Measurements from ENCODE around the gene LTO1.

The LTO1 gene

GRCh38 chr11:69654660-69655478 is 20.3 kb downstream of the LTO1 start:
- no peak overlapping the region for H3K4me3 ChIP-seq (ENCODE audit: low read depth, low read length)
- no peak for TF ChIP-seq CTCF (IDR thresholded peaks at IDR 0.05; ENCODE audit: low read depth, low read length, missing control alignments)
- no peak for DNase-seq (ENCODE audit: low read depth)
- in situ Hi-C loops (cut with HindIII; ENCODE audit: low sequenced_read_pairs), result loop anchor here (5.0 kb wide), 1 partner anchor 563 kb away; no protein-coding TSS in a partner anchor

DNA sequence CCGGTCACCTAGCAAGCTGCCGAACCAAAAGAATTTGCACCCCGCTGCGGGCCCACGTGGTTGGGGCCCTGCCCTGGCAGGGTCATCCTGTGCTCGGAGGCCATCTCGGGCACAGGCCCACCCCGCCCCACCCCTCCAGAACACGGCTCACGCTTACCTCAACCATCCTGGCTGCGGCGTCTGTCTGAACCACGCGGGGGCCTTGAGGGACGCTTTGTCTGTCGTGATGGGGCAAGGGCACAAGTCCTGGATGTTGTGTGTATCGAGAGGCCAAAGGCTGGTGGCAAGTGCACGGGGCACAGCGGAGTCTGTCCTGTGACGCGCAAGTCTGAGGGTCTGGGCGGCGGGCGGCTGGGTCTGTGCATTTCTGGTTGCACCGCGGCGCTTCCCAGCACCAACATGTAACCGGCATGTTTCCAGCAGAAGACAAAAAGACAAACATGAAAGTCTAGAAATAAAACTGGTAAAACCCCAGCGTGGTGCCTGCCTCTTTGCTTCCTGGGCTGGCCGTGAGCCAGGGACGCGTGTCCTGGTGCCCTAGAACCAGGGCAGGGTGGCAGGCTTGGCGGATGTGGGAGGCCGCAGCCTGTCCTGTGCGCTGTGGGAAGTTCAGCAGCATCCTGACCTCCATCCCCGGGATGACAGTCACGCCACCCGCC is 21.0 kb downstream of the LTO1 start:
- in situ Hi-C loops (cut with HindIII; ENCODE audit: low sequenced_read_pairs), result loop anchor here (5.0 kb wide), 1 partner anchor 562 kb away; no protein-coding TSS in a partner anchor
- DNase-seq (ENCODE audit: low read depth), result no peak
- H3K4me3 ChIP-seq (ENCODE audit: low read depth, low read length), result no peak overlapping the region
- no peak for TF ChIP-seq CTCF (IDR thresholded peaks at IDR 0.05; ENCODE audit: low read depth, low read length, missing control alignments)

GRCh38 chr11:69653406-69653960 is 21.7 kb downstream of the LTO1 start:
- no peak overlapping the region for H3K4me3 ChIP-seq (ENCODE audit: low read depth, low read length)
- in situ Hi-C loops (cut with HindIII; ENCODE audit: low sequenced_read_pairs), result loop anchor here (5.0 kb wide), 1 partner anchor 561 kb away; no protein-coding TSS in a partner anchor
- no peak for DNase-seq (ENCODE audit: low read depth)
- no peak for TF ChIP-seq CTCF (IDR thresholded peaks at IDR 0.05; ENCODE audit: low read depth, low read length, missing control alignments)

DNA sequence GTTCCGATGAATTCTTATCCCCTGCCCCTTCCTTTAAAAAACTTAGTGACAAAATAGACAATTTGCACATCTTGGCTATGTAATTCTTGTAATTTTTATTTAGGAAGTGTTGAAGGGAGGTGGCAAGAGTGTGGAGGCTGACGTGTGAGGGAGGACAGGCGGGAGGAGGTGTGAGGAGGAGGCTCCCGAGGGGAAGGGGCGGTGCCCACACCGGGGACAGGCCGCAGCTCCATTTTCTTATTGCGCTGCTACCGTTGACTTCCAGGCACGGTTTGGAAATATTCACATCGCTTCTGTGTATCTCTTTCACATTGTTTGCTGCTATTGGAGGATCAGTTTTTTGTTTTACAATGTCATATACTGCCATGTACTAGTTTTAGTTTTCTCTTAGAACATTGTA is 22.2 kb downstream of the LTO1 start:
- TF ChIP-seq CTCF (IDR thresholded peaks at IDR 0.05; ENCODE audit: low read depth, low read length, missing control alignments), result no peak
- in situ Hi-C loops (cut with HindIII; ENCODE audit: low sequenced_read_pairs), result loop anchor here (5.0 kb wide), 1 partner anchor 561 kb away; no protein-coding TSS in a partner anchor
- DNase-seq (ENCODE audit: low read depth), result no peak
- no peak overlapping the region for H3K4me3 ChIP-seq (ENCODE audit: low read depth, low read length)

GRCh38 chr11:69651834-69652620 is 23.1 kb downstream of the LTO1 start:
- in situ Hi-C loops (cut with HindIII; ENCODE audit: low sequenced_read_pairs), result loop anchor here (5.0 kb wide), 1 partner anchor 560 kb away; no protein-coding TSS in a partner anchor
- DNase-seq (ENCODE audit: low read depth), result no peak
- TF ChIP-seq CTCF (IDR thresholded peaks at IDR 0.05; ENCODE audit: low read depth, low read length, missing control alignments), result no peak
- H3K4me3 ChIP-seq (ENCODE audit: low read depth, low read length), result no peak overlapping the region
